HepG2 (cell line): Measurements from ENCODE around the gene UEVLD. TPM values are rescaled to one million over a fixed set of nuclear protein-coding genes. Genes with fewer than 3 reads are reported as not detected.

Experiments
- ATAC-seq: fragments of 200-7000 bp; cut with Tn5 transposase; 3 replicates; pipeline ENCODE4 v1.9.1; 2020; ENCODE audit warnings: mild to moderate bottlenecking, moderate library complexity
- BruUV-seq: library from RNA; stranded (reverse); fragments of 400-500 nt; replicated peaks from 2 replicates; lab custom pipeline; 2021; lab: Mats Ljungman, UMichigan
- CTCF ChIA-PET: fragments of 300-600 bp; formaldehyde crosslinking; extraction: SDS; loops from one replicate; lab custom pipeline; 2021; ENCODE audit warnings: low total read pairs, inconsistent platforms, low intra/inter-chr PET ratio; lab: Yijun Ruan, JAX
- POLR2A ChIA-PET: fragments of 350-600 bp; sonication (Branson Sonifier 250); formaldehyde crosslinking; loops from one replicate; lab custom pipeline; 2020; ENCODE audit warnings: antibody characterized with exemption, inconsistent platforms; lab: Yijun Ruan, JAX
- DNase-seq: peaks from one replicate; pipeline ENCODE4 v3.0.0-alpha.2; 2015; ENCODE audit warnings: low spot score
- FAIRE-seq: peaks from 3 replicates; lab custom pipeline; 2011; peaks lifted over from hg19 to GRCh38; lab: Jason Lieb, UNC
- H2AFZ ChIP-seq: one replicate; pipeline ENCODE4 v1.6.1; 2011; ENCODE audit warnings: low read length, inconsistent platforms
- H3K27ac ChIP-seq: fragments of 300-600 bp; 3 replicates; pipeline ENCODE4 v1.8.0; 2011; ENCODE audit warnings: mixed run types, mild to moderate bottlenecking, mixed read lengths, low read length, inconsistent platforms; ENCODE audit not compliant: insufficient read depth; ENCODE audit errors: extremely low read length
- H3K27me3 ChIP-seq, 2 experiments: fragments of 200-600 bp in 1 of 2; 2 replicates in 1 of 2; 3 replicates in 1 of 2; pipeline versions ENCODE4 v1.6.0 to v1.8.0; 2011; ENCODE audit warnings: low read length in 2 of 2, mild to moderate bottlenecking in 2 of 2, moderate library complexity in 2 of 2, inconsistent platforms in 1 of 2; ENCODE audit not compliant: insufficient read depth in 2 of 2, control insufficient read depth in 1 of 2
- H3K36me3 ChIP-seq, 2 experiments: fragments of 200-600 bp in 1 of 2; replicated peaks in 1 of 2; 2 replicates in 1 of 2; 3 replicates in 1 of 2; pipeline versions ENCODE4 v1.5.1 to v1.8.0; 2011; ENCODE audit warnings: low read length in 2 of 2, inconsistent platforms in 1 of 2; ENCODE audit not compliant: insufficient read depth in 2 of 2, control insufficient read depth in 1 of 2
- H3K4me1 ChIP-seq: 2 replicates; pipeline ENCODE4 v1.5.1; 2012; ENCODE audit warnings: low read length, inconsistent platforms; ENCODE audit not compliant: insufficient read depth
- H3K4me2 ChIP-seq: 2 replicates; pipeline ENCODE4 v1.6.0; 2011; ENCODE audit warnings: low read depth, low read length, inconsistent platforms
- H3K4me3 ChIP-seq, 3 experiments: fragments of 200-600 bp in 1 of 3; sonication (generic), shearing (Covaris generic) in 1 of 3; replicated peaks in 1 of 3; 2 replicates each; pipeline ENCODE4 v1.5.1; 2011 to 2016; ENCODE audit warnings: low read length in 3 of 3, inconsistent platforms in 2 of 3, low read depth in 2 of 3, mild to moderate bottlenecking in 2 of 3, control low read depth in 1 of 3, mixed read lengths in 1 of 3; ENCODE audit not compliant: insufficient read depth in 1 of 3
- H3K79me2 ChIP-seq: one replicate; pipeline ENCODE4 v1.6.1; 2011; ENCODE audit warnings: low read length, inconsistent platforms; ENCODE audit not compliant: insufficient read depth
- H3K9ac ChIP-seq: 2 replicates; pipeline ENCODE4 v1.6.0; 2011; ENCODE audit warnings: mild to moderate bottlenecking, low read depth, low read length, inconsistent platforms; ENCODE audit not compliant: insufficient read depth
- H3K9me3 ChIP-seq: 2 replicates; pipeline ENCODE4 v1.5.1; 2012; ENCODE audit warnings: mild to moderate bottlenecking, low read length
- H4K20me1 ChIP-seq: 2 replicates; pipeline ENCODE4 v1.6.0; 2011; ENCODE audit warnings: inconsistent platforms, mild to moderate bottlenecking, low read length, moderate library complexity; ENCODE audit not compliant: insufficient read depth
- HOXA7 ChIP-seq: sonication (generic); formaldehyde crosslinking; IDR thresholded peaks from 2 replicates; pipeline ENCODE4 v1.8.1; 2022; ENCODE audit warnings: mild to moderate bottlenecking, missing genetic modification reagents, moderate library complexity
- ISL2 ChIP-seq: sonication (generic); formaldehyde crosslinking; IDR thresholded peaks from 2 replicates; pipeline ENCODE4 v1.5.0; 2020; ENCODE audit warnings: missing genetic modification reagents
- KAT8 ChIP-seq: IDR thresholded peaks from 2 replicates; pipeline ENCODE4 v1.6.1; 2016; ENCODE audit warnings: missing genetic modification reagents, missing compliant biosample characterization
- MTF2 ChIP-seq: sonication (generic); formaldehyde crosslinking; IDR thresholded peaks from 2 replicates; pipeline ENCODE4 v1.5.0; 2020; ENCODE audit warnings: missing genetic modification reagents, borderline replicate concordance
- MYC ChIP-seq: sonication (generic); formaldehyde crosslinking; IDR thresholded peaks from 2 replicates; pipeline ENCODE4 v1.9.0; 2021; ENCODE audit warnings: missing genetic modification reagents, borderline replicate concordance
- PITX1 ChIP-seq: sonication (generic); formaldehyde crosslinking; IDR thresholded peaks from 2 replicates; pipeline ENCODE4 v1.5.1; 2020; ENCODE audit warnings: mild to moderate bottlenecking, missing genetic modification reagents
- RBAK ChIP-seq: sonication (generic); formaldehyde crosslinking; IDR thresholded peaks from 2 replicates; pipeline ENCODE4 v1.5.1; 2020; ENCODE audit warnings: mild to moderate bottlenecking, missing genetic modification reagents
- SMYD3 ChIP-seq: sonication (generic); formaldehyde crosslinking; IDR thresholded peaks from 2 replicates; pipeline ENCODE4 v1.8.1; 2023; ENCODE audit warnings: mild to moderate bottlenecking, missing genetic modification reagents
- SRSF4 ChIP-seq: fragments of 200-400 bp; formaldehyde crosslinking; IDR thresholded peaks from one replicate; pipeline ENCODE4 v1.6.1; 2018; ENCODE audit warnings: mild to moderate bottlenecking, low read depth, low read length, moderate library complexity; ENCODE audit not compliant: poor library complexity, severe bottlenecking
- ZNF253 ChIP-seq: sonication (generic); formaldehyde crosslinking; IDR thresholded peaks from 2 replicates; pipeline ENCODE4 v1.8.0; 2022; ENCODE audit warnings: mild to moderate bottlenecking, missing genetic modification reagents, borderline replicate concordance
- ZNF263 ChIP-seq: sonication (generic); formaldehyde crosslinking; IDR thresholded peaks from 2 replicates; pipeline ENCODE4 v1.4.0; 2020; ENCODE audit warnings: missing genetic modification reagents
- ZNF672 ChIP-seq: sonication (generic); formaldehyde crosslinking; IDR thresholded peaks from 2 replicates; pipeline ENCODE4 v1.8.1; 2022; ENCODE audit warnings: missing genetic modification reagents
- ZNF761 ChIP-seq: sonication (generic); formaldehyde crosslinking; conservative IDR thresholded peaks from 2 replicates; pipeline ENCODE4 v1.4.0; 2020; ENCODE audit warnings: mild to moderate bottlenecking, missing genetic modification reagents
- WGBS: methylation state at CpG from one replicate; pipeline ENCODE4 v1.1.6; 2017; ENCODE audit warnings: low lambda C conversion rate; 5-methylcytosine and 5-hydroxymethylcytosine counted together
- in situ Hi-C: cut with HindIII; loops from 2 replicates; pipeline ENCODE4 v1.10.0; 2017; ENCODE audit warnings: low pct_unique_long_range_greater_than_20kb; ENCODE audit not compliant: extremely low pct_ligation_motif_present
- intact Hi-C: fragments of 100-400 bp; cut with micrococcal nuclease; formaldehyde crosslinking; loops from one replicate; pipeline ENCODE4 v1.10.0; 2022; ENCODE audit not compliant: unreplicated experiment
- polyA plus RNA-seq, 8 experiments: library from polyadenylated mRNA; depleted of rRNA in 3 of 8; stranded (reverse) in 7 of 8; unstranded in 1 of 8; fragments of >200 nt; fragmentation: Illumina TruSeq in 4 of 8; extraction: Trizol in 4 of 8; gene quantifications; 2 replicates each; pipeline versions ENCODE4 v1.2.1 to v1.2.3, GENCODE V29; 2011 to 2016; ENCODE audit warnings: low read depth in 4 of 8, missing spikeins in 1 of 8, mixed read lengths in 1 of 8; ENCODE audit not compliant: insufficient read depth in 1 of 8
- total RNA-seq, 5 experiments: library from RNA; depleted of rRNA; stranded (reverse); fragments of >200 nt; fragmentation: Illumina TruSeq; extraction: Trizol; gene quantifications; 2 replicates each; pipeline ENCODE4 v1.2.3, GENCODE V29; 2016; ENCODE audit warnings: low read depth in 1 of 5
- TF ChIP-seq, protein P1 (sequence below): sonication (generic); formaldehyde crosslinking; IDR thresholded peaks from 2 replicates; pipeline ENCODE4 v1.4.0; 2020; ENCODE audit warnings: missing genetic modification reagents, borderline replicate concordance
- TF ChIP-seq, protein P2 (sequence below): sonication (generic); formaldehyde crosslinking; IDR thresholded peaks from 2 replicates; pipeline ENCODE4 v1.8.0; 2022; ENCODE audit warnings: mild to moderate bottlenecking, missing genetic modification reagents
- TF ChIP-seq, protein P3 (sequence below): sonication (generic); formaldehyde crosslinking; IDR thresholded peaks from 2 replicates; pipeline ENCODE4 v1.5.0; 2020; ENCODE audit warnings: mild to moderate bottlenecking, low read depth, missing genetic modification reagents, borderline replicate concordance
- TF ChIP-seq, protein P4 (sequence below): sonication (generic); formaldehyde crosslinking; IDR thresholded peaks from 2 replicates; pipeline ENCODE4 v1.4.0; 2020; ENCODE audit warnings: missing genetic modification reagents
- TF ChIP-seq, protein P5 (sequence below): sonication (generic); formaldehyde crosslinking; IDR thresholded peaks from 2 replicates; pipeline ENCODE4 v1.9.0; 2021; ENCODE audit warnings: missing genetic modification reagents, borderline replicate concordance

The UEVLD gene
- total and polyA plus RNA-seq, 2 of the 13 experiments (the other 11 are each of a cell fraction or from before 2014, with no cell fraction given), result 5.7 to 13.7 TPM

DNA sequence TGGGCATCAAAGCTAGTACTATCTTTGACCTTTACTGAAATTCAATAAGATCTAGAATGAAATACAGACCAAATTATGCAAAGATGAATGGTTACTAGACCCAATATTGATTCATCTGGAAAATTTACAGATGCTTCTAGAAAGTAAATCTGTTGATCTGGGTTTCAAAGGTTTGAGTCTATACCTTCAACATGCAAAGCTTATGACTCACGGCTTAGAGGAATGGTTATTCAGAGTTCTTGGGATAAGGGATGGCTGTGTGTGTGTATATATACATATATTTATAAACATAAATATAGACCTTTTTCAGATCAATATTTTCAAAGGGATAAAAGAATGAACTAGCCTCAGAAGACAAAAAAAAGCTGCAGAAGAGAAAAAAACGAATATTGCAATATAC lies 44.3 kb upstream of the UEVLD start:
- Histone ChIP-seq H3K79me2 (peaks cover 55% of the 10 kb centered on the region), H4K20me1 (no peaks in the 10 kb centered on the region)

More for the DNA sequence above, 44.3 kb upstream of the UEVLD start:
- BruUV-seq, result no TSS peak
- no peak overlapping the region for H3K27ac ChIP-seq
- H3K4me1 ChIP-seq, result peaks cover 12% of the 10 kb centered on the region
- intact Hi-C loops, result loop anchor here (5.0 kb wide), 1 partner anchor 311 kb away; the partner anchor contains the start of genes GTF2H1 and HPS5
- WGBS, result 16% methylated on average over 2 of the region's 2 CpGs
- no peak for DNase-seq
- H2AFZ ChIP-seq, result no peak overlapping the region
- peak overlapping the region; percentile 85 for H3K9ac ChIP-seq
- no peak for ATAC-seq
- H3K27me3 ChIP-seq, result no peaks in the 10 kb centered on the region; a peak in 1 of 5 replicates
- FAIRE-seq, result no peak
- H3K4me3 ChIP-seq, result peak overlapping the region; percentile 80 to 90 (median 84)
- ChIA-PET POLR2A (interaction anchor here (0.6 to 2.5 kb wide), 3 partner anchors 44 to 226 kb away, joined by 4 to 16 read pairs (median 6); partner anchors contain the start of genes TSG101 and UEVLD), CTCF (no interaction called here)
- H3K4me2 ChIP-seq, result peak overlapping the region; percentile 77
- in situ Hi-C loops, result no loop called here
- no peaks in the 10 kb centered on the region for H3K36me3 ChIP-seq
- no peaks in the 10 kb centered on the region for H3K9me3 ChIP-seq
- TF ChIP-seq ZNF263 (CRISPR knock-in tag) (no peak), HOXA7 (CRISPR knock-in tag) (no peak), ZNF253 (no peak), ZNF761 (CRISPR knock-in tag) (no peak), ZNF672 (CRISPR knock-in tag) (no peak), MYC (CRISPR knock-in tag) (no peak), PITX1 (no peak), RBAK (CRISPR knock-in tag) (no peak), KAT8 (CRISPR knock-in tag) (no peak), ISL2 (CRISPR knock-in tag) (no peak), SMYD3 (CRISPR knock-in tag) (no peak), MTF2 (CRISPR knock-in tag) (no peak), SRSF4 (no peak)
- TF ChIP-seq, protein P1, sequence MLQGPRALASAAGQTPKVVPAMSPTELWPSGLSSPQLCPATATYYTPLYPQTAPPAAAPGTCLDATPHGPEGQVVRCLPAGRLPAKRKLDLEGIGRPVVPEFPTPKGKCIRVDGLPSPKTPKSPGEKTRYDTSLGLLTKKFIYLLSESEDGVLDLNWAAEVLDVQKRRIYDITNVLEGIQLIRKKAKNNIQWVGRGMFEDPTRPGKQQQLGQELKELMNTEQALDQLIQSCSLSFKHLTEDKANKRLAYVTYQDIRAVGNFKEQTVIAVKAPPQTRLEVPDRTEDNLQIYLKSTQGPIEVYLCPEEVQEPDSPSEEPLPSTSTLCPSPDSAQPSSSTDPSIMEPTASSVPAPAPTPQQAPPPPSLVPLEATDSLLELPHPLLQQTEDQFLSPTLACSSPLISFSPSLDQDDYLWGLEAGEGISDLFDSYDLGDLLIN (CRISPR knock-in tag), result no peak
- TF ChIP-seq, protein P2, sequence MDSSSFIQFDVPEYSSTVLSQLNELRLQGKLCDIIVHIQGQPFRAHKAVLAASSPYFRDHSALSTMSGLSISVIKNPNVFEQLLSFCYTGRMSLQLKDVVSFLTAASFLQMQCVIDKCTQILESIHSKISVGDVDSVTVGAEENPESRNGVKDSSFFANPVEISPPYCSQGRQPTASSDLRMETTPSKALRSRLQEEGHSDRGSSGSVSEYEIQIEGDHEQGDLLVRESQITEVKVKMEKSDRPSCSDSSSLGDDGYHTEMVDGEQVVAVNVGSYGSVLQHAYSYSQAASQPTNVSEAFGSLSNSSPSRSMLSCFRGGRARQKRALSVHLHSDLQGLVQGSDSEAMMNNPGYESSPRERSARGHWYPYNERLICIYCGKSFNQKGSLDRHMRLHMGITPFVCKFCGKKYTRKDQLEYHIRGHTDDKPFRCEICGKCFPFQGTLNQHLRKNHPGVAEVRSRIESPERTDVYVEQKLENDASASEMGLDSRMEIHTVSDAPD, result no peak
- TF ChIP-seq, protein P3, sequence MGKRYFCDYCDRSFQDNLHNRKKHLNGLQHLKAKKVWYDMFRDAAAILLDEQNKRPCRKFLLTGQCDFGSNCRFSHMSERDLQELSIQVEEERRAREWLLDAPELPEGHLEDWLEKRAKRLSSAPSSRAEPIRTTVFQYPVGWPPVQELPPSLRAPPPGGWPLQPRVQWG (CRISPR knock-in tag), result no peak
- TF ChIP-seq, protein P4, sequence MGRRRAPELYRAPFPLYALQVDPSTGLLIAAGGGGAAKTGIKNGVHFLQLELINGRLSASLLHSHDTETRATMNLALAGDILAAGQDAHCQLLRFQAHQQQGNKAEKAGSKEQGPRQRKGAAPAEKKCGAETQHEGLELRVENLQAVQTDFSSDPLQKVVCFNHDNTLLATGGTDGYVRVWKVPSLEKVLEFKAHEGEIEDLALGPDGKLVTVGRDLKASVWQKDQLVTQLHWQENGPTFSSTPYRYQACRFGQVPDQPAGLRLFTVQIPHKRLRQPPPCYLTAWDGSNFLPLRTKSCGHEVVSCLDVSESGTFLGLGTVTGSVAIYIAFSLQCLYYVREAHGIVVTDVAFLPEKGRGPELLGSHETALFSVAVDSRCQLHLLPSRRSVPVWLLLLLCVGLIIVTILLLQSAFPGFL (CRISPR knock-in tag), result no peak
- TF ChIP-seq, protein P5, sequence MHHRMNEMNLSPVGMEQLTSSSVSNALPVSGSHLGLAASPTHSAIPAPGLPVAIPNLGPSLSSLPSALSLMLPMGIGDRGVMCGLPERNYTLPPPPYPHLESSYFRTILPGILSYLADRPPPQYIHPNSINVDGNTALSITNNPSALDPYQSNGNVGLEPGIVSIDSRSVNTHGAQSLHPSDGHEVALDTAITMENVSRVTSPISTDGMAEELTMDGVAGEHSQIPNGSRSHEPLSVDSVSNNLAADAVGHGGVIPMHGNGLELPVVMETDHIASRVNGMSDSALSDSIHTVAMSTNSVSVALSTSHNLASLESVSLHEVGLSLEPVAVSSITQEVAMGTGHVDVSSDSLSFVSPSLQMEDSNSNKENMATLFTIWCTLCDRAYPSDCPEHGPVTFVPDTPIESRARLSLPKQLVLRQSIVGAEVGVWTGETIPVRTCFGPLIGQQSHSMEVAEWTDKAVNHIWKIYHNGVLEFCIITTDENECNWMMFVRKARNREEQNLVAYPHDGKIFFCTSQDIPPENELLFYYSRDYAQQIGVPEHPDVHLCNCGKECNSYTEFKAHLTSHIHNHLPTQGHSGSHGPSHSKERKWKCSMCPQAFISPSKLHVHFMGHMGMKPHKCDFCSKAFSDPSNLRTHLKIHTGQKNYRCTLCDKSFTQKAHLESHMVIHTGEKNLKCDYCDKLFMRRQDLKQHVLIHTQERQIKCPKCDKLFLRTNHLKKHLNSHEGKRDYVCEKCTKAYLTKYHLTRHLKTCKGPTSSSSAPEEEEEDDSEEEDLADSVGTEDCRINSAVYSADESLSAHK, result no peak
